Parathyroid adenoma (tissue), 2 donors: ENCODE data around the gene RAB20.

Experiments
- H2AFZ ChIP-seq: fragments of 300-600 bp; sonication (generic); one replicate; pipeline ENCODE4 v1.7.0; 2017; ENCODE audit warnings: antibody characterized with exemption, mild to moderate bottlenecking
- H3K27ac ChIP-seq: fragments of 300-600 bp; sonication (generic); one replicate; pipeline ENCODE4 v1.7.0; 2017
- H3K27me3 ChIP-seq: fragments of 300-600 bp; sonication (generic); one replicate; pipeline ENCODE4 v1.7.0; 2017; ENCODE audit warnings: low read length; ENCODE audit not compliant: control insufficient read depth, insufficient read depth
- H3K36me3 ChIP-seq: fragments of 300-600 bp; sonication (generic); one replicate; pipeline ENCODE4 v1.7.0; 2017; ENCODE audit warnings: low read length; ENCODE audit not compliant: control insufficient read depth, insufficient read depth
- H3K4me1 ChIP-seq: fragments of 300-600 bp; sonication (generic); one replicate; pipeline ENCODE4 v1.7.0; 2017; ENCODE audit warnings: control low read depth
- H3K4me2 ChIP-seq: fragments of 300-600 bp; sonication (generic); one replicate; pipeline ENCODE4 v1.7.0; 2017; ENCODE audit warnings: low read length
- H3K4me3 ChIP-seq: fragments of 300-600 bp; sonication (generic); one replicate; pipeline ENCODE4 v1.7.0; 2017; ENCODE audit warnings: low read depth, low read length
- H3K79me2 ChIP-seq: fragments of 300-600 bp; sonication (generic); one replicate; pipeline ENCODE4 v1.7.0; 2017; ENCODE audit warnings: control low read depth
- H3K9ac ChIP-seq: fragments of 300-600 bp; sonication (generic); one replicate; pipeline ENCODE4 v1.7.0; 2017; ENCODE audit warnings: mild to moderate bottlenecking
- H3K9me3 ChIP-seq: fragments of 300-600 bp; sonication (generic); one replicate; pipeline ENCODE4 v1.7.0; 2017; ENCODE audit warnings: low read length; ENCODE audit not compliant: control insufficient read depth
- CTCF ChIP-seq: fragments of 300-600 bp; sonication (generic); IDR thresholded peaks from one replicate; pipeline ENCODE4 v1.7.0; 2017; ENCODE audit warnings: antibody characterized with exemption, mild to moderate bottlenecking
- donor health status: primary hyperparathyroidism.

Gene RAB20

GRCh38 chr13:110539894-110540293 lies 21.6 kb downstream of the RAB20 start:
- no peaks in the 10 kb centered on the region for H3K79me2 ChIP-seq
- H3K9ac ChIP-seq, result no peak overlapping the region
- no peaks in the 10 kb centered on the region for H3K36me3 ChIP-seq
- no peaks in the 10 kb centered on the region for H3K4me1 ChIP-seq
- TF ChIP-seq CTCF, result no peak
- no peaks in the 10 kb centered on the region for H3K27me3 ChIP-seq
- H3K4me3 ChIP-seq, result no peak overlapping the region
- no peak overlapping the region for H2AFZ ChIP-seq
- no peak overlapping the region for H3K4me2 ChIP-seq
- no peak overlapping the region for H3K27ac ChIP-seq
- H3K9me3 ChIP-seq, result no peaks in the 10 kb centered on the region

GRCh38 chr13:110538632-110539031 lies 22.9 kb downstream of the RAB20 start:
- TF ChIP-seq CTCF, result no peak
- no peaks in the 10 kb centered on the region for H3K4me1 ChIP-seq
- H3K27ac ChIP-seq, result no peak overlapping the region
- H3K36me3 ChIP-seq, result no peaks in the 10 kb centered on the region
- H2AFZ ChIP-seq, result no peak overlapping the region
- H3K9me3 ChIP-seq, result no peaks in the 10 kb centered on the region
- no peak overlapping the region for H3K4me3 ChIP-seq
- H3K79me2 ChIP-seq, result no peaks in the 10 kb centered on the region
- no peaks in the 10 kb centered on the region for H3K27me3 ChIP-seq
- H3K4me2 ChIP-seq, result no peak overlapping the region
- H3K9ac ChIP-seq, result no peak overlapping the region

GRCh38 chr13:110536006-110536693 lies 25.4 kb downstream of the RAB20 start:
- no peaks in the 10 kb centered on the region for H3K36me3 ChIP-seq
- H3K79me2 ChIP-seq, result no peaks in the 10 kb centered on the region
- TF ChIP-seq CTCF, result no peak
- H3K4me2 ChIP-seq, result no peak overlapping the region
- no peak overlapping the region for H3K9ac ChIP-seq
- H3K9me3 ChIP-seq, result no peaks in the 10 kb centered on the region
- no peaks in the 10 kb centered on the region for H3K4me1 ChIP-seq
- H3K27me3 ChIP-seq, result no peaks in the 10 kb centered on the region
- no peak overlapping the region for H3K27ac ChIP-seq
- no peak overlapping the region for H3K4me3 ChIP-seq
- H2AFZ ChIP-seq, result no peak overlapping the region

GRCh38 chr13:110535526-110535925 lies 26.0 kb downstream of the RAB20 start:
- H3K27ac ChIP-seq, result no peak overlapping the region
- H3K4me2 ChIP-seq, result no peak overlapping the region
- H3K9ac ChIP-seq, result no peak overlapping the region
- H3K36me3 ChIP-seq, result no peaks in the 10 kb centered on the region
- H2AFZ ChIP-seq, result no peak overlapping the region
- no peaks in the 10 kb centered on the region for H3K27me3 ChIP-seq
- H3K79me2 ChIP-seq, result no peaks in the 10 kb centered on the region
- TF ChIP-seq CTCF, result no peak
- no peak overlapping the region for H3K4me3 ChIP-seq
- H3K9me3 ChIP-seq, result no peaks in the 10 kb centered on the region
- H3K4me1 ChIP-seq, result no peaks in the 10 kb centered on the region
